M059J (cell line): ENCODE measurements around the gene ONECUT1. TPM values are rescaled to one million over a fixed set of nuclear protein-coding genes. Genes with fewer than 3 reads are reported as not detected.
"Not testable (repeated sequence)": the region's sequence is repeated elsewhere in the genome, so short reads cannot be mapped to it uniquely, and the experiment has no call there.

Experiments
- DNase-seq: peaks from one replicate; pipeline ENCODE4 v3.0.0-alpha.2; 2012; ENCODE audit warnings: low read depth
- total RNA-seq: library from RNA; depleted of rRNA; stranded (reverse); fragments of >200 nt; shearing (Covaris generic); gene quantifications from 2 replicates; pipeline ENCODE4 v1.2.3, GENCODE V29; 2014; rRNA removed

Gene ONECUT1
- total RNA-seq, result 0.07 and 1.1 TPM in 2 replicates

DNA sequence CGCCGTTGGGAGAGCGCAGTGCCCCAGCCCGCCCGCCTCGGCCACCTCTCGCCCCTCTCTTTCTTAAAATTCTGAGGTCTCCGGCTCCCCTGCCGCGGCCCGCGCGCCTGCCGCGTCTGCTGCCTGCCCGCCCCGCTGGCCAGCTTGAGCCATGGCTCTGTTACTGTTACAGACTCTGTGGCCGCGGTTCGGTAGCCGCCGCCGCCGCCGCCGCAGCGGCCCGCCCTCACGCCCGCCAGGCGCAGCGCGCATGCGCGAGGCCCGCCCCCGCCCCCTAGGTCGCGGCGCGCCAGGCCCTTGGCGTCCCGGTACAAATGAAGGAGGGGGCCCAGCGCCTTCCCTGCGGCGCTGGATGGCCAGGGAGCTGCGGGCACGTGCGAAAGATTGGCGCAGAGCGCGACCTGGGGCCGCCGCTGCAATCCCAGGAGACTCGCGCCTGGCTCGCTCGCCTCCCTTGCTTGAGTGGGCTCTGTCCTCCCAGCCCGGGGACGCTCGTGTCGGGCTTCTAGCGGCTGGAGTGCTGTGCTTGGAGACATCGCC, at the start of gene ONECUT1:
Gene ONECUT1 (minus strand): TSS at position 168 of the 540 bp plus-strand sequence. CDS start 452 bp downstream, outside the sequence.
- DNase-seq, result peak; percentile 63

DNA sequence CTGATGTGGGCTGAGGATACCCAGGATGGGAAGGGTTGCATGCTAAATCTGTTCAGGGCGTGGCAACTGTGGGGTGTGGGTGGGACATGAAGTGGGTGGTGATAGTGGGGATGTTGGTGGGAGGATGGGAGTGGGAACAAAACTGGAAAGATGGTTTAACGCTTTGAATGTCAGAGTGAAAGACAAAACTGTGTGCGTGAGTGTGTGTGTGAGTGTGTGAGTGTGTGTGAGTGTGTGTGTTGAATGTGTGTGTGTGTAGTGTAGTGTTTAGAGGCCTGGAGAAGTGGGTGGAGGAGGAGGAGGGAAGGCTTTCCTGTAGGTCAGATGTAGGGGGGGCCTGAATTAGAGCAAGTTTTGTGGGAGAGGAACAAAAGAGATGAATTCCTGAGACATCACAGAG, 44.2 kb upstream of the ONECUT1 start:
- DNase-seq, result no peak

DNA sequence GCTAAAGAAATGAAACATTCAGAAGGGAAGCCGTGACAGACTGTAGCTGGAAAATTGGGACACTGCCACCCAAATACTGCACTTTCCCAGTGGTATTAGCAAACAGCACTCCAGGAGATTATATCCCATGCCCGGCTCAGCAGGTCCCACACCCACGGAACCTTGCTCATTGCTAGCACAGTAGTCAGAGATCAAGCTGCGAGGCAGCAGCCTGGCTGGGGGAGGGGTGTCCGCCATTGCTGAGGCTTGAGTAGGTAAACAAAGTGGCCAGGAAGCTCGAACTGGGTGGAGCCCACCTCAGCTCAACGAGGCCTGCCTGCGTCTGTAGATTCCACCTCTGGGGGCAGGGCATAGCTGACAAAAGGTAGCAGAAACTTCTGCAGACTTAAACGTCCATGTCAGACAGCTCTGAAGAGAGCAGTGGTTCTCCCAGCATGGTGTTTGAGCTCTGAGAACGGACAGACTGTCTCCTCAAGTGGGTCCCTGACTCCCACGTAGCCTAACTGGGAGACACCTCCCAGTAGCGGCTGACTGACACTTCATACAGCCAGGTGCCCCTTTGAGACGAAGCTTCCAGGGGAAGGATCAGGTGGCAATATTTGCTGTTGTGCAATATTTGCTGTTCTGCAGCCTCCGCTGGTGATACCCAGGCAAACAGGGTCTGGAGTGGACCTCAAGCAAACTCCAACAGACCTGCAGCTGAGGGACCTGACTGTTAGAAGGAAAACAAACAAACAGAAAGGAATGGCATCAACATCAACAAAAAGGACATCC, 34.2 kb upstream of the ONECUT1 start:
- DNase-seq, result not testable (repeated sequence)

DNA sequence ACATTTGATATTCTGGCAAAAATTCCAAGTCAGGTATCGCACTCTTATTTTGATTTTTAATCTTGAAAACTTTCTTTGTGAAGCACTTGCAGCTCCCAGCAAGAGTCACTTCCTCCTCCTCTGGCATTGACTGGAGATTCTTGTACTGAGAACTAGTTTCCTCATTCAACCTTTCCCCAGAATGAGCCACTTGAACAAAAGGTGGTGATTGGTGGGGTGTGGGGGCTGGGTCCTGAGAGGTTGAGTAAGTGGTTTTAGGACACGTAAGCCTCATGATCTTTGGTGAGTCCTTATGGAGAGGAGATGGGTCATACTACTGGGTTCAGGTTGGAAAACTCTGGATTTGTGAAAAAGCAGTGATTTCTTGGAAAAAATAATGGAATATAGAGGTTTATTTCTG, 32.3 kb upstream of the ONECUT1 start:
- no peak for DNase-seq

DNA sequence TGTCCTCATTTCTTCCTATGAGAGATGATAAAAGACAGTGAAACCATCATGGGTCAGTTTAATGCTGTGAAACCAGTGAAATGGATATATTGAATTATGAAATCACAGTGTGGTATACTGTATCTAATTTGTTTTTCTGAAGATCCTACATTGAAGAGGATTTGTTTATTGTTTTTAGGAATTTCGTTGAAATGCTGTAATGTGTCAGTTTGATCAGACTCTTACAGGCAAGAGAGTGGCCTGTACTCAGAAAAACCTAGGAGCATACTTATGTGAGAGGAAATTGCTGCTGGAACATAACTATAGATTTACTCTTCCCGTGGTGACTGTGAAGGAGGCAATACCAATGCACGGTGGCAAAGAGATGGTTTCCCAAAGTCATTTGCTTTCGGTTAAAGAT, 29.1 kb upstream of the ONECUT1 start:
- no peak for DNase-seq

DNA sequence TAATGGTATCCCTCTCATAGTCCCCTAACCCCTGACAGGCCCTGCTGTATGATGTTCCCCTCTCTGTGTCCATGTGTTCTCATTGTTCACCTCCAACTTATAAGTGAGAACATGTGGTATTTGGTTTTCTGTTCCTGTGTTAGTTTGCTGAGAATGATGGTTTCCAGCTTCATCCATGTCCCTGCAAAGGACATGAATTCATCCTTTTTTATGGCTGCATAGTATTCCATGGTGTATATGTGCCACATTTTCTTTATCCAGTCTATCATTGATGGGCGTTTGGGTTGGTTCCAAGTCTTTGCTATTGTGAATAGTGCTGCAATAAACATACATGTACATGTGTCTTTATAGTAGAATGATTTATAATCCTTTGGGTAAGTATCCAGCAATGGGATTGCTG, 25.8 kb upstream of the ONECUT1 start:
- DNase-seq, result not testable (repeated sequence)

DNA sequence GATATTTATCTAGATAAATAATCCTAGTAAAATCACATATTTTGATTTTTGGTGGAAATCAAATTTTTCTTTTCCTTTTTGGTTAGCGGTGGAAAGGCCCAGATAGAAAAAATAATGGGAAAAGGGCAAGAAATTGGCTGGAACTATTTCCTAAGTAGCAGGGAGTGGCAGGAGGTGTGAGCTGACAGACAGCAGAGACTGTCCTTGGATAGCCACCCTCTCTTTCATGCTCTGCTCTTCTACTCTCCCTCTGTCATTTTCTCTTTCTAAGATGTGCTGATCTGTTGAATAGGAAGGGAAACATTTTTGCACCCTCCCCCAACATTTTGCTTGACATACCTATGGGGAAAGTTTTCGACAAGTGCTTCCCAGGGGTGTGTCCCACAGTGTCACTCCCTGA, 18.9 kb upstream of the ONECUT1 start:
- DNase-seq, result no peak

DNA sequence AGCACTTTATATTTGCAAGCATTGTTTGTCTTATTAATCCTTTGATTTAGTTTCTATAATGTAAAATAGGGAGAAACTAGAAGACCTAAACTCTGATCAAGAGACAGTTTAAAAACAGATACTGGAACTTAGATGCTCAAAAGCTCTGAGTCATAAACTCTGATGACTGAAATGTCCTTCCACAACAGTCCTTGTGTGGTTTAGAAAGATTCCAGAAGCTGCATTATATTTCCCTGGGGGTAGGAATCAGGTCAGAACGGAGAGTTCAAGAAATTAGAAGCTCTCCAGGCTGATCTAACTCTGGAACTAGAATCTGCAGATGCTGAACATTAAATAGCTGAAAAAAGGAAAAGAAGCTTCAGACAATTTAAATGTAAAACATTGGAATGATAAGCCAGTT, 18.3 kb upstream of the ONECUT1 start:
- peak; percentile 37 for DNase-seq

DNA sequence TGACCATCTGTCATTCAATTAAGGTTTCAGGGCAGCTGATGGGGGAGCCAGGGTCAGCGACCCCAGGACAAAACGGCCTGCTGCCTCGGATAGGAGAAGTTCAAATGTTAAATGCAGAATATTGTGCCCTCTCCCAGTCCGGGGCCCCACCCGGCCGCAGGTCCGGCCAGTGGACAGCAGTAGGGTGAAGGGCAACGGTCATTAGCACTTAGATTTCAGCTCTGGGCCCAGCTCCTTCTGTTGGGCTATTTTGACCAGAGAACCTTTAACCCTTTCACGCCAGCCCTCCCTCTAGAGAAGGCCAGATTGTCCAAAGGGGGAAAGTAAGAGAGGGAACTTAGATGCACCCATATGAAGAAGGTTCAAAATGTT, 16.1 kb upstream of the ONECUT1 start:
- DNase-seq, result no peak

DNA sequence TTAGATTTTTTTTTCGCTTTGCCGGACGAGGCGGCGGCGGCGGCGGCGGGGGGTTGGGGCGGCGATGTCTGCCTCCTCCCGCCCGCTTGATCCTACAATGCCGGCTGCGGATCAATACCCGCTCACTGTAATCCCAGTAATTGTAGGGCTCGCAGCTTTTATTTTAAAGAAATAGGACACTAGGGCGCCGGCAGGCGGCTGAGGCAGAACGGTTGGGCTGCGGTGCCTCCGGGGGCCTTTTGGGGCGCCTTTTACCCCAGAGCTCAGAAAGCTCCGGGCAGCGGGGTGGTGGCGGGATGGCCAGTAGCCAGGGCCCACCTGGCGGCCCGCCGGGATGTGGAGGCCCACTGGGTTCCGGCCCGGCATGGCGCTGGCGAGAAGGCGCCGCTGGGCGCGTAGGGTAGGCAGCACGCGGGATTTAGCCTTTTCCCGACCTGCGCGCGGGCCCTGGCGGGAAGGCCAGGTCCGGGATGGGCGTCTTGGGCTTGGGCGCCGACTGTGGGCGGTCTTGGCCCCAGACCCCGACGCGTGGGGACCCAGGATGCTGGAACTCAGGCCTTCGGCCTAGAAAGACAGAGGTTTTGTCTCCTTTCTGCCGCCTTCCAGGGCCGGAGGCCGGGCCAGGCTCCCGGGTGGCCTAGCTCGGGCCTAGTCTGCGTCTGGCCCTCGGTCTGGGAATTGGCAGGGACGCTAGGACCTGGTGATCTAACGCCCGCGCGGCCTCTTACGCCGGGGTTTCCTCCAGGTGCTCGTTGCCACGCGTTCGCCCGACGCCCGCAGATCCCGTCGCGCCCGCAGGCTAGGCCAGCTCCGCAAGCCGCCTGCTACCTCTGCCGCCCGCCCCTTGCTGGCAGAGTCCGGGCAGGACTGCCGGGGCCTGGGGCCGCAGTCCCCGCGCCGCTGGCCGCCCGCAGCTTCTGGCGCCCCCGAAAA, 15.5 kb upstream of the ONECUT1 start:
- no peak for DNase-seq

DNA sequence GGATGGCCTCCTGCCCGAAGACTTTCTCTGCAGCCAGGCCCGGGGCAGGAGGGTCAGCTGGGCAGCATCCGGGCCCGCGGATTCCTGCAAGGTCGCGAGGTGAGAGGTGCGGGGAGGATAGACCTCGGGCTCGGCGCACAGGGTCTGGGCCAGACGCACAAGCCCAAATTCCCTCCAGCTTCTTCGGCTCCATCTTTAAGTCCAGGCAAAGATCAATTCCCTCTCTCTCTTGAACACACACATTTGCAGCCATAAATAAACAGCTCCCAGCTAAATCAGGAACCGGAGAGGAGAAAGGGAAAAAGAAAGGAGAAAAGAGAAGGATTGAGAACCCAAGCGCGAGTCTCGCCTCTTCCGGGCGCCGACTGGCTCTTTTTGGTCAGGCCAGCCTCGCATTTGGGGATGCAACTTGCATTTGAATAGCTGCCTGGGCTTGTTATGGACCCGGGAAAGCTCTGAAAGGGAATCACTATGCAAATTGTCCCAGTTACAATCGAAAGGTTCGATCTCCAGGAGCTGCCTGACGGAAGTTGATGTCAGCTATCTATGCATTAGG, 14.5 kb upstream of the ONECUT1 start:
- DNase-seq, result peak; percentile 12

DNA sequence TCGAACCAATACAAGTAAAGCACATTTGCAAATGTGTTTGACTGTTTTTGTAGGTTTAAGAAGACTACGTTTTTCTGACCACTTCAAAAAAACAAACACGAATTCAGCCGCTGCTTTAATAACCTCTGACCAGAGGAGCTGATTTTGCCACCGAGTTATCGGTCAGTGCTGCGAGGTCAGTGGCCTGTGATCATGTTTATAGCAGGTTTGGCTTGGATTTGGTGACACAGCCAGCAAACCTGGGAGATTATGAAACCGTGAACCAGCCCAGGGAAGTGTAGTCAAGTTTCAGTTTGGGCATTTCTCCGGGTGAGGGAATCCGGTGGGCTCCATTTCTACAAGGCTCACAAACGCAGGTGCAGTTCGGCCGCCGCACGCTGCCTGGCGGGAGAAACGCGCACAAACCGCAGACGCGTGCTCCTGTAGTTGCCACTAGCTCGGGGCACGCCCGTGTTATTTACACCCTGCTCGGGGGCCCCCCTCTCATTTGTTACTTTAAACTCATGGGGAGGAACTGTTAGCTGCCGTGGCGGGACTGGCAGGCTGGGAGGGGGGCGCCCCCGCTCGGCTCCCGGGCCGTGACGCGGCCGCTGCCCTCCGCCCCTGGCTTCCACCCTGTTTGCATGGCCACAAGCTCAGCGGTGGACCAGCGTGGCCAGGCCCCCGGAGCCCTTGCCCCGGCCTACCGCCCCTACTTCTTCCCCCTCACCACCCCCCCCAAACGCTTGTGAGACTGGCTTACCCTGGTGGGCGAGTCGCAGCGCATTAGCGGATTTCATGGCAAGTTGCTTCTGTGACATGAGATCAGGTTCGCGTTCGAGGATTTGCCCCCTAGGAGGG, 13.6 kb upstream of the ONECUT1 start:
- no peak for DNase-seq

DNA sequence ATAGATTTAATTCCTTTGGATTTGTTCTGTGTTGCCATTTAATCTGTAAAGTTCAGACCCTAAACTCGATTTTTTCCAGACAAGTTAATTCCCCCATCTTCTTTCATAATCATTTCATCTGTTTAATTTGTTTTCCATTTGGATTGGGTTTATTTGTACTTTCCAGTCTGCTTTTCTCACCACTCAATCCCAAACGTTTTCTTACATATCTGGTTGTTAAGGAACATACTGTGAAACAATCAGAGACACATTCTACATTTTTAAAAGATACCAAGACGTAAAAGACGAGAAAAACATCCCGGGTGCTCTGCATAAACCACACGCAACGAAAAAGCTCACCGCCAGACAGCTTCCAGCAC, 13.0 kb upstream of the ONECUT1 start:
- DNase-seq, result no peak

DNA sequence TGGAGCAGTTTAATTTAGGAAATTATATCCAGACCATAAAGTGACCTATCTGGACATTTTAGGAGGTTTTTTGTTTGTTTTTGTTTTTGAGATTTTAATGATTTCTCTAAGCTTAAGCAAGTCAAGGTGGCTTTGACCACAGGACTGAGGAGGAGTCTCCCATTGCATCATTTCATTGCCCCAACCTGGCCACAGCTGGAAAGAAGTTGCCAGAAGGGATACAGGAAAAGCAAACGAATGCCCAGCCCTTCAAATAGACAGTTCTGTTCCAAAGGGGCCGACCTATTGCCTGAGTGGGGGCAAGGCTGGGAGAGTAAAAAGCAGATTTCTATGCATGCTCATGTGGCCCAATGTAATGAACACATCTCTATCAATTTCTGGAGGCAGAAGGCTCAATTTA, 12.0 kb upstream of the ONECUT1 start:
- no peak for DNase-seq

DNA sequence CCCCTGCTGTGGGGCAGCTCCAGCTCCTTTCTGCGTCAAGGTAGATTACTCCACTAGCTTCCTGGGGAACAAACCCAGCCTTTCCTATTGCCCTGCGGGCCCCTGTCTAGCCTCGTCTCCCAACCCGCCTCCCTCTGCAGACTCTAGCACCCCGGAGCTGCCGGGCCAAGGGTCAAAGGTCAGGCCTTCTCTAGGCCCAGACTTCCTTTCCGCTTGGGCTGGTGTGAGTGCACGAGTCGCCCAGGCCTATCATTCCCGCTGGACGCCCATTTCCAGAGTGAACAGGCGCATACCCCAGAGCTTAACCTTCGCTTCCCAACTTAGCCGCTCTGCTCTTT, 11.6 kb upstream of the ONECUT1 start:
- DNase-seq, result no peak

DNA sequence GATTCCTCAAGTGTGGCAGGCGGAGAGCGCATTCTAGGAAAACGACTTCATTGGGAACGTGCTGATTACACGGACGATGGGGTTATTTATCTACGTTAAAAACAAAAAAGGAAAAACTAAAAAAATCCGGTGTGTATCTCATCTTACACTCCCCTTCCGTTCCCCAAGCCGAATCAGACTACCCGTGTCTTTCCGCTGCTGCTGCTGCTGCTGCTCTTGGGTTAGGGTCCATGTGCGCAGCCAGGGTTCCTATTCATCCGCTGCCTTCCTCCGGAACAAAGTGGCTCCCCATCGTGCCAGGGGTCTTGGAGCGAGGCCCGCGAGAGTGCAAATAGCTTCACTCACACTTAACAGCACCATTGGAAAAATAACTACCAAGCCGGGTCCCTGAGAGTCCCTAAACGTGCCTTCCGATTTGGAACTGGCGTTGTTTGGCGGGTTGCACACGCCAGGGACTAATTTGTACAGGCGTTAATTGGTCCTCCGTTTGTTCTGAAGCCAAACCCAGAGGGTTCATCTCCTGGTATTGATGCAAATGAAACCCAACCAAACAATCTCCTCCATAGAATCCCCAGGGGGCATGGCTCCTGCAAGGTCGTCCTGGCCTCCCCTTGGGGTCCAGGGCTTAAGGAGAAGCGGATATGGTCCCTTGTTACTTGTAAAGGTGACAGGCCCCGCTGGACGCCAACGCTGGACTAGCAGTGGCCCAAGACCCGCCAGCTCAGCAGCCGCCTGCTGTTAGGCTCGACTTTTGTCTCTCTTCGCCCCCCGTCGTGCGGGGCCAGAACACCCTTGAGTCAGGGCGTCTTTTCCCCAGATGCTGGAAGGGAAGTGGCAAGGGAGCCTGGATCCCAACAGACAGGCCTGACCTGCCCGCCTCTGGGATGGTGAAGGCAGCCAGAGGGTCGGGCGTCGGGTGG, 11.0 kb upstream of the ONECUT1 start:
- no peak for DNase-seq

DNA sequence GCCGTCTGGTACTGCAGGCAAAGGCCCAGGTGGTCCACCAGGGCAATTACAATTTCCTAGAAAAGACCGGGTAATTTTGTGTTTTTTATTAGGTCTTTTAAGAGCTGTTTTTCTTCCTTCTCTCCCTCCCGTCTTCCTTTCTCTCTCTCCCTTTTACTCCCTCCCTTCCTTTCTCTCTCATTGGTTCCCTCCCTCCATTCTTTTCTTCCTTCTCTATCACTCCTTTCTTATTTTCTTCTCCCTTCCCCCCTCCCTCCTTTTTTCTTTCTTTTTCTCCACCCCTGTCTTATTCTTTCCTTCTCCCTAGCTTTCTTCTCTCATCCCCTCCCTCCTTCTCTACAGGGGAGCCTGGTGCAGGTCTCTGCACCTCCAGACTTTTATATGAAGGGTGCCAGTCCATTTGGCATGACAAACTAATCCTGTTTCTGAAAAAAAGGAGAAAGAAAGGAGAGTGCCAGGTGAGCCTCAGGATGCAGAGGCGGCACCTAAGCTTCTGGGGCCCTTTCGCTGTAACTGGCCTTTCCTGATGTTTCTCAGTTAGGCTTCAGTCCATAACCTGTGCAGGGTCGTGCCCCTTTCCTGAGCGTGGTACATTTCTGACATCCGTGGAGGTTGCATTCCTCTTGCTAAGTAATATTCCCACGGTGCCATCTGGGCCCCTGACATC, 9.1 kb upstream of the ONECUT1 start:
- no peak for DNase-seq

DNA sequence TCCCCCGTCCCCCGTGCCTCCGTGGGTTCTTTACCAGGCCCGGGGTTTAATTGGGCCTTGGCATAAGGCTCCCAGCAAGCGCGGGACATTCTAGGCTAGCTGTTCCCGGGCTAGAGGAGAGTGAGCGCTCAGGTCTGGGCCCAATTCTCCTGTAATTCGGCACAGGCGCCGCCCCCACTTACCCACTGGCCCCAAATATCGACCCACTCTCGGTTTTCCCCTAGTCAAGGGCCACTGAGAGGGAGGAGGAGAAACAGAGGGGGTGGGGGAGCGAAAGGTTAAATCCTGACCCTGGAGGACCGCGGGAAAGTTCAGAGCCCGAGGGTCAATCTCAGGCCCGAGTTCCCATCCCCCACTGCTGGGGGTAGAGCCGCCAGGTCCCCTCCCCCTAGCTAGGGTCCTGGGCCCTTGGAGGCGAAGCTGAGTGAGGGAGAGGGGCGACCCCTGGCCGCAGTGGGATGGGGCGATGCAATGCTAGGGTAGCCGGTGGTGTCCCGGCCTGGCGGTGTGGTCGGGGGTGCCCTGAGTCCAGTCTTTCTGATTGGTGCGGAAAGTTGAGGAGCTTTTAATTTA, 8.5 kb upstream of the ONECUT1 start:
- DNase-seq, result no peak
